Measurements from ENCODE around the gene PROK1. TPM values are rescaled to one million over a fixed set of nuclear protein-coding genes. Genes with fewer than 3 reads are reported as not detected.

The PROK1 gene
- total RNA-seq, 1 experiment from 2014 or later = 1.6 TPM

GRCh38 chr1:110488161-110488560, 37.2 kb downstream of the PROK1 start:
- DNase-seq (ENCODE audit: low read depth) = no peak

- no peak for DNase-seq (ENCODE audit: low read depth)
Observed at GRCh38 chr1:110488867-110489266, 37.9 kb downstream of the PROK1 start.

- no peak for DNase-seq (ENCODE audit: low read depth)
Observed at GRCh38 chr1:110489406-110489805, 38.5 kb downstream of the PROK1 start.

GRCh38 chr1:110489973-110490542, 39.1 kb downstream of the PROK1 start:
- no peak for DNase-seq (ENCODE audit: low read depth)

- no peak for DNase-seq (ENCODE audit: low read depth)
Observed at GRCh38 chr1:110490791-110491451, 40.0 kb downstream of the PROK1 start.

- DNase-seq (ENCODE audit: low read depth) = no peak
Observed at GRCh38 chr1:110492573-110492972, 41.6 kb downstream of the PROK1 start.

- no peak for DNase-seq (ENCODE audit: low read depth)
Observed at GRCh38 chr1:110493059-110493699, 42.2 kb downstream of the PROK1 start.

GRCh38 chr1:110494036-110494435, 43.1 kb downstream of the PROK1 start:
- DNase-seq (ENCODE audit: low read depth) = no peak

GRCh38 chr1:110494522-110495406, 43.8 kb downstream of the PROK1 start:
- no peak for DNase-seq (ENCODE audit: low read depth)

- peak; percentile 70 for DNase-seq (ENCODE audit: low read depth)
Observed at GRCh38 chr1:110495926-110496600, 45.1 kb downstream of the PROK1 start.

- DNase-seq (ENCODE audit: low read depth) = no peak
Observed at GRCh38 chr1:110498270-110498669, 47.3 kb downstream of the PROK1 start.

- no peak for DNase-seq (ENCODE audit: low read depth)
Observed at GRCh38 chr1:110501488-110502132, 50.7 kb downstream of the PROK1 start.

- DNase-seq (ENCODE audit: low read depth) = no peak
Observed at GRCh38 chr1:110502402-110503151, 51.6 kb downstream of the PROK1 start.

GRCh38 chr1:110503471-110503870, 52.5 kb downstream of the PROK1 start:
- DNase-seq (ENCODE audit: low read depth) = no peak

- no peak for DNase-seq (ENCODE audit: low read depth)
Observed at GRCh38 chr1:110504226-110504625, 53.3 kb downstream of the PROK1 start.

- DNase-seq (ENCODE audit: low read depth) = no peak
Observed at GRCh38 chr1:110505596-110505995, 54.6 kb downstream of the PROK1 start.

- DNase-seq (ENCODE audit: low read depth) = no peak
Observed at GRCh38 chr1:110506541-110506940, 55.6 kb downstream of the PROK1 start.
